OCI-LY7 (cell line): ENCODE data around the gene DNAJB7. TPM values are rescaled to one million over a fixed set of nuclear protein-coding genes. Genes with fewer than 3 reads are reported as not detected.
"Not testable (repeated sequence)": the region's sequence is repeated elsewhere in the genome, so short reads cannot be mapped to it uniquely, and the experiment has no call there.

Experiments used
- BruUV-seq: library from RNA; stranded (reverse); fragments of 400-500 nt; replicated peaks from 2 replicates; lab custom pipeline; 2021; lab: Mats Ljungman, UMichigan
- CTCF ChIA-PET: fragments of 300-600 bp; sonication (Branson Sonifier 250); formaldehyde crosslinking; loops from one replicate; lab custom pipeline; 2022; ENCODE audit warnings: antibody characterized with exemption; ENCODE audit not compliant: unreplicated experiment; lab: Charles Lee
- POLR2A ChIA-PET: fragments of 300-600 bp; sonication (Branson Sonifier 250); formaldehyde crosslinking; loops from one replicate; lab custom pipeline; 2022; ENCODE audit warnings: antibody characterized with exemption; lab: Charles Lee
- DNase-seq: peaks from one replicate; pipeline ENCODE4 v3.0.0-alpha.2; 2015; ENCODE audit warnings: low spot score
- H2AFZ ChIP-seq: fragments of 200-600 bp; sonication (generic), shearing (Covaris generic); 2 replicates; pipeline ENCODE4 v1.6.1; 2014; ENCODE audit warnings: mild to moderate bottlenecking, antibody characterized with exemption, low read length, moderate library complexity
- H3K27ac ChIP-seq: fragments of 200-600 bp; sonication (generic); 2 replicates; pipeline ENCODE4 v1.5.1; 2014; ENCODE audit warnings: mixed run types, low read depth, mild to moderate bottlenecking, moderate library complexity, low read length, inconsistent platforms; ENCODE audit not compliant: poor library complexity, severe bottlenecking
- H3K36me3 ChIP-seq: fragments of 200-600 bp; sonication (generic); 2 replicates; pipeline ENCODE4 v1.6.1; 2014; ENCODE audit warnings: mild to moderate bottlenecking, antibody characterized with exemption, low read length, moderate library complexity, mixed read lengths; ENCODE audit not compliant: insufficient read depth
- H3K4me1 ChIP-seq: fragments of 200-600 bp; sonication (generic); 2 replicates; pipeline ENCODE4 v1.5.1; 2014; ENCODE audit warnings: mild to moderate bottlenecking, low read length; ENCODE audit not compliant: insufficient read depth, poor library complexity, severe bottlenecking
- H3K4me2 ChIP-seq: fragments of 200-600 bp; sonication (generic); 2 replicates; pipeline ENCODE4 v1.6.1; 2014; ENCODE audit warnings: mild to moderate bottlenecking, low read length
- H3K4me3 ChIP-seq: fragments of 200-600 bp; sonication (generic); 2 replicates; pipeline ENCODE4 v1.5.1; 2014; ENCODE audit warnings: mild to moderate bottlenecking, low read depth, low read length; ENCODE audit not compliant: poor library complexity, severe bottlenecking
- H3K79me2 ChIP-seq: fragments of 200-600 bp; sonication (generic); 2 replicates; pipeline ENCODE4 v1.6.1; 2016; ENCODE audit warnings: low read depth, mild to moderate bottlenecking, low read length, moderate library complexity, mixed read lengths; ENCODE audit not compliant: insufficient read depth
- H3K9me2 ChIP-seq: fragments of 200-600 bp; sonication (generic); 2 replicates; pipeline ENCODE4 v1.6.1; 2016; ENCODE audit warnings: mild to moderate bottlenecking, low read length, mixed read lengths; ENCODE audit not compliant: insufficient read depth
- H3K9me3 ChIP-seq: fragments of 200-600 bp; sonication (generic); 2 replicates; pipeline ENCODE4 v1.6.1; 2014; ENCODE audit warnings: mild to moderate bottlenecking, mixed run types, low read length, mixed read lengths
- H4K20me1 ChIP-seq: fragments of 200-600 bp; sonication (generic); 2 replicates; pipeline ENCODE4 v1.6.1; 2014; ENCODE audit warnings: mild to moderate bottlenecking, antibody characterized with exemption, low read length, moderate library complexity, mixed read lengths; ENCODE audit not compliant: insufficient read depth
- EZH2phosphoT487 ChIP-seq: fragments of 200-600 bp; sonication (generic); IDR thresholded peaks from 2 replicates; pipeline ENCODE4 v1.6.1; 2018; ENCODE audit warnings: low read depth, borderline replicate concordance, mild to moderate bottlenecking, mixed run types, antibody characterized with exemption, low read length, moderate library complexity, mixed read lengths
- intact Hi-C: fragments of 100-400 bp; cut with micrococcal nuclease; formaldehyde crosslinking; loops from one replicate; pipeline ENCODE4 v1.10.0; 2022; ENCODE audit not compliant: unreplicated experiment
- total RNA-seq, 2 experiments: library from RNA; depleted of rRNA in 1 of 2; stranded (reverse); fragments of >200 nt in 1 of 2; shearing (Covaris generic) in 1 of 2; gene quantifications; 2 replicates each; pipeline ENCODE4 v1.2.3, GENCODE V29; 2014 to 2022
- TF ChIP-seq, protein P1 (sequence below): fragments of 200-600 bp; sonication (generic); conservative IDR thresholded peaks from 2 replicates; pipeline ENCODE4 v1.5.1; 2014; ENCODE audit warnings: mild to moderate bottlenecking, antibody characterized with exemption, low read length, moderate library complexity, mixed read lengths

The DNAJB7 gene
- total RNA-seq, 2 experiments from 2014 or later: not detected

DNA sequence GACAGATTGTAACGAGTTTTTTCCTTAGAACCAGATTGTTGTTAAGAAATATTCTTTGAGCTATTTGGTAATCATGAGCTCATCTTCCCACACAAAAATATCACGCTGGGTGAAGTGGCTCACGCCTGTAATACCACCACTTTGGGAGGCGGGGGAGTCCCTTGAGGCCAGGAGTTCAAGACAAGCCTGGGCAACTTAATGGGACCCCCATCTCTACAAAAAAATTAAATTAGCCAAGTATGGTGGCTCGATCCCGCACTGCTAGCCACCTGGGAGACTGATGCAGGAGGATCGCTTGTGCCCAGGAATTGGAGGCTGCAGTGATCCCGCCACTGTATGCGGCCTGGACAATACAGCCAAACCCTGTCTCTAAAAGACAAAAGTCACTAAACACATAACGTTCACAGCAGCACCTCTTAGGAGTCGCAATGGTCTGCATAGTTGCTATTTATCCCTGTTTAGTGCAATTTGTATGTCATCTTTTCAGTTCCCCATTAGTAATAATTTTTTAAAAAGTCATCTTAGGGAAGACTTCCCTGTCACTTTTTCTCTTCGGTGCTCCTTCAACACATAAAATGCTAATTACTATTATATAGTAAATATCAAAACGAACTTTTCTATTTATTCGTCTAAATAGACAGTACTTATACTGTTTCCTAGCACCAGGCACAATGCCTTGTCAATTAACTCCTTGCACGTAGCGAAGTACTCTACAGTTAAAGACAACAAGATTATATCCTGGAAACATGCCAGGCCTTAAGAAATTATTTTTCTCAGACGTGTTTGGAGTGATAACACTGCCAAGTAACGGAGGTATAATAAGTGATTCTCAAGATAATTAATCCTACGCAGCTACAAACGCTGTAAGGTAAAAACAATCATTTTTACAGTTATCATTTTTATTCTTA is 6.6 kb downstream of the DNAJB7 start:
- Histone ChIP-seq H3K4me2 (peak overlapping the region; percentile 90), H3K9me2 (no peaks in the 10 kb centered on the region), H3K36me3 (peaks cover 42% of the 10 kb centered on the region), H3K27ac (peak overlapping the region; percentile 85), H3K4me1 (peaks cover 39% of the 10 kb centered on the region), H3K9me3 (no peaks in the 10 kb centered on the region), H4K20me1 (peaks cover 35% of the 10 kb centered on the region), H3K79me2 (peaks cover 94% of the 10 kb centered on the region), H2AFZ (peak overlapping the region; percentile 87; the same call in 1 of the 2 replicates), H3K4me3 (peak overlapping the region; percentile 95)
- ChIA-PET POLR2A (interaction anchor here (0.9 to 1.3 kb wide), 2 partner anchors 36 to 45 kb away, joined by 3 read pairs; partner anchors contain the start of gene SLC25A17), CTCF (no interaction called here)
- TF ChIP-seq EZH2phosphoT487: no peak
- TF ChIP-seq, protein P1, sequence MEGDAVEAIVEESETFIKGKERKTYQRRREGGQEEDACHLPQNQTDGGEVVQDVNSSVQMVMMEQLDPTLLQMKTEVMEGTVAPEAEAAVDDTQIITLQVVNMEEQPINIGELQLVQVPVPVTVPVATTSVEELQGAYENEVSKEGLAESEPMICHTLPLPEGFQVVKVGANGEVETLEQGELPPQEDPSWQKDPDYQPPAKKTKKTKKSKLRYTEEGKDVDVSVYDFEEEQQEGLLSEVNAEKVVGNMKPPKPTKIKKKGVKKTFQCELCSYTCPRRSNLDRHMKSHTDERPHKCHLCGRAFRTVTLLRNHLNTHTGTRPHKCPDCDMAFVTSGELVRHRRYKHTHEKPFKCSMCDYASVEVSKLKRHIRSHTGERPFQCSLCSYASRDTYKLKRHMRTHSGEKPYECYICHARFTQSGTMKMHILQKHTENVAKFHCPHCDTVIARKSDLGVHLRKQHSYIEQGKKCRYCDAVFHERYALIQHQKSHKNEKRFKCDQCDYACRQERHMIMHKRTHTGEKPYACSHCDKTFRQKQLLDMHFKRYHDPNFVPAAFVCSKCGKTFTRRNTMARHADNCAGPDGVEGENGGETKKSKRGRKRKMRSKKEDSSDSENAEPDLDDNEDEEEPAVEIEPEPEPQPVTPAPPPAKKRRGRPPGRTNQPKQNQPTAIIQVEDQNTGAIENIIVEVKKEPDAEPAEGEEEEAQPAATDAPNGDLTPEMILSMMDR: no peak
- intact Hi-C loops: loop anchor here (5.0 kb wide), 1 partner anchor 237 kb away; the partner anchor contains the start of gene EP300
- no peak for DNase-seq
- no TSS peak for BruUV-seq

DNA sequence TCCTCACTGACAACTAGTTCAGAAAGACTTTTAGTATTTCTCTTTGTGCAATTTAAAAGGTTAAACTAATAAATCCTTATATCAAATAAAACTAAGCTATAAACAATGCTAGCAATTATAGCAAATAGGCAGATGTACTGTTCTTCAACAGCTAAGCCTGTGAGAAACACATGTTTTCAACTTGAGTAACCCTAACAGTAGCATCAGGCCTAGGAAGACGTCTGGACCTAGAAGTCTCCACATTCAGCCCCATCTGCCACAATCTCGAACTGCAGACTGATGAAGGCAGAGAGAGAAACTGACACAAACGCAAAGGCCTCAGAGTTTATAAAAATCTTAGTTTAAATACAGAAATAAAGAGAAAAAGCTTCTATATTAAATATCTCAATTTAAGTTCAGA is 8.0 kb downstream of the DNAJB7 start:
- DNase-seq: peak; percentile 19
- Histone ChIP-seq H3K4me1 (peaks cover 39% of the 10 kb centered on the region), H3K79me2 (peaks cover 91% of the 10 kb centered on the region), H3K9me2 (no peaks in the 10 kb centered on the region), H3K9me3 (no peaks in the 10 kb centered on the region), H2AFZ (no peak overlapping the region), H4K20me1 (peaks cover 35% of the 10 kb centered on the region), H3K4me2 (peak overlapping the region; percentile 90), H3K36me3 (peaks cover 50% of the 10 kb centered on the region), H3K4me3 (peak overlapping the region; percentile 95), H3K27ac (no peak overlapping the region)
- ChIA-PET CTCF (no interaction called here), POLR2A (interaction anchor here (1.3 kb wide), 1 partner anchor 44 kb away, joined by 3 read pairs; no protein-coding TSS in a partner anchor)
- TF ChIP-seq EZH2phosphoT487: no peak
- TF ChIP-seq, protein P1: no peak
- BruUV-seq: no TSS peak
- intact Hi-C loops: no loop called here

- no peaks in the 10 kb centered on the region for H3K9me2 ChIP-seq
- no TSS peak for BruUV-seq
- ChIA-PET POLR2A (interaction anchor here (0.7 kb wide), 1 partner anchor 19 kb away, joined by 3 read pairs; no protein-coding TSS in a partner anchor), CTCF (no interaction called here)
- no peak overlapping the region for H2AFZ ChIP-seq
- H3K9me3 ChIP-seq: no peaks in the 10 kb centered on the region
- H3K4me3 ChIP-seq: peak overlapping the region; percentile 95
- H3K27ac ChIP-seq: no peak overlapping the region
- H3K79me2 ChIP-seq: peaks cover 85% of the 10 kb centered on the region
- no peak for DNase-seq
- intact Hi-C loops: no loop called here
- TF ChIP-seq EZH2phosphoT487: no peak
- peaks cover 55% of the 10 kb centered on the region for H3K36me3 ChIP-seq
- peaks cover 35% of the 10 kb centered on the region for H4K20me1 ChIP-seq
- H3K4me2 ChIP-seq: peak overlapping the region; percentile 90
- peaks cover 38% of the 10 kb centered on the region for H3K4me1 ChIP-seq
Measured at GRCh38 chr22:40853333-40853732, 8.6 kb downstream of the DNAJB7 start.

DNA sequence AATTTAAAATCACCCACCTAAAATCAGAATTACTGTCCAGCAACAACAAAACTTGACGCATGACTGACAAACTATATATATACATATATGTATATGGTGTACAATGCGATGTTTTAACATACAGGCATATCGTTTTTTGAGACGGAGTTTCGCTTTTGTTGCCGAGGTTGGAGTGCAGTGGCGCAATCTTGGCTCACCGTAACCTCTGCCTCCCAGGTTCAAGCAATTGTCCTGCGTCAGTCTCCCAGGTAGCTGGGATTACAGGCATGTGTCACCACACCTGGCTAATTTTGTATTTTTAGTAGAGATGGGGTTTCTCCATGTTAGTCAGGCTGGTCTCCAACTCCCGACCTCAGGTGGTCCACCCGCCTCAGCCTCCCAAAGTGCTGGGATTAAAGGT is 16.1 kb downstream of the DNAJB7 start:
- H3K9me3 ChIP-seq, H3K27ac ChIP-seq, CTCF ChIA-PET, H2AFZ ChIP-seq, H3K4me1 ChIP-seq, BruUV-seq, DNase-seq, intact Hi-C loops, H3K4me2 ChIP-seq, H4K20me1 ChIP-seq, H3K9me2 ChIP-seq, H3K4me3 ChIP-seq: not testable (repeated sequence)
- POLR2A ChIA-PET: interaction anchor here (0.9 kb wide), 1 partner anchor 12 kb away, joined by 3 read pairs; no protein-coding TSS in a partner anchor
- H3K79me2 ChIP-seq: peaks cover 50% of the 10 kb centered on the region
- H3K36me3 ChIP-seq: peaks cover 99% of the 10 kb centered on the region
